HG03520 (cell line): ENCODE results near the gene SORL1.

ENCODE experiments used
- ATAC-seq: cut with Tn5 transposase; IDR thresholded peaks from one replicate; pipeline ENCODE4 v1.9.1; 2021; ENCODE audit warnings: mild to moderate bottlenecking, moderate library complexity; ENCODE audit not compliant: unreplicated experiment

SORL1 gene

GRCh38 chr11:121452609-121453150 is 566 bp downstream of the SORL1 start, which contains the start of gene SORL1-AS1:
TSS of gene SORL1-AS1 (minus strand) at chr11:121452967.
- ATAC-seq, result peak; percentile 15

GRCh38 chr11:121453589-121454299 is 1.6 kb downstream of the SORL1 start:
- no peak for ATAC-seq

- ATAC-seq, result no peak
Observed at GRCh38 chr11:121455115-121455514, 3.0 kb downstream of the SORL1 start.

GRCh38 chr11:121456151-121456550 is 4.0 kb downstream of the SORL1 start:
- no peak for ATAC-seq

- no peak for ATAC-seq
Observed at GRCh38 chr11:121456816-121457431, 4.8 kb downstream of the SORL1 start.

- ATAC-seq, result no peak
Observed at GRCh38 chr11:121458551-121458950, 6.4 kb downstream of the SORL1 start.

GRCh38 chr11:121459413-121460017 is 7.4 kb downstream of the SORL1 start:
- ATAC-seq, result no peak

- ATAC-seq, result no peak
Observed at GRCh38 chr11:121460941-121461514, 8.9 kb downstream of the SORL1 start.

- ATAC-seq, result no peak
Observed at GRCh38 chr11:121461843-121462242, 9.7 kb downstream of the SORL1 start.

- ATAC-seq, result no peak
Observed at GRCh38 chr11:121463689-121464335, 11.7 kb downstream of the SORL1 start.

- peak; percentile 39 for ATAC-seq
Observed at GRCh38 chr11:121464352-121464946, 12.3 kb downstream of the SORL1 start.

- ATAC-seq, result no peak
Observed at GRCh38 chr11:121465709-121466062, 13.6 kb downstream of the SORL1 start.

- no peak for ATAC-seq
Observed at GRCh38 chr11:121466063-121466794, 14.1 kb downstream of the SORL1 start.

GRCh38 chr11:121467471-121467870 is 15.4 kb downstream of the SORL1 start:
- no peak for ATAC-seq

GRCh38 chr11:121467965-121468364 is 15.9 kb downstream of the SORL1 start:
- ATAC-seq, result peak; percentile 55

- ATAC-seq, result no peak
Observed at GRCh38 chr11:121469910-121470309, 17.8 kb downstream of the SORL1 start.

GRCh38 chr11:121471167-121471566 is 19.1 kb downstream of the SORL1 start:
- no peak for ATAC-seq

- no peak for ATAC-seq
Observed at GRCh38 chr11:121472312-121472711, 20.2 kb downstream of the SORL1 start.

GRCh38 chr11:121473064-121473777 is 21.1 kb downstream of the SORL1 start:
- no peak for ATAC-seq
